Activated CD4-positive, alpha-beta T cell treated with anti-CD3 and anti-CD28 coated beads for 48 hours (primary cell): ENCODE results near the gene GDI1.
A peak's percentile ranks its signal among the peaks of the same experiment; 100 is the strongest.

ENCODE experiments used
- DNase-seq: peaks from one replicate; pipeline ENCODE4 v3.0.0-alpha.2; 2020

The GDI1 gene

GRCh38 chrX:154409222-154409871 lies 27.6 kb upstream of the GDI1 start, which contains the start of gene DNASE1L1:
Gene DNASE1L1 (minus strand): TSS chrX:154409254. CDS start chrX:154405568, 3,686 bp downstream.
- no peak for DNase-seq

DNA sequence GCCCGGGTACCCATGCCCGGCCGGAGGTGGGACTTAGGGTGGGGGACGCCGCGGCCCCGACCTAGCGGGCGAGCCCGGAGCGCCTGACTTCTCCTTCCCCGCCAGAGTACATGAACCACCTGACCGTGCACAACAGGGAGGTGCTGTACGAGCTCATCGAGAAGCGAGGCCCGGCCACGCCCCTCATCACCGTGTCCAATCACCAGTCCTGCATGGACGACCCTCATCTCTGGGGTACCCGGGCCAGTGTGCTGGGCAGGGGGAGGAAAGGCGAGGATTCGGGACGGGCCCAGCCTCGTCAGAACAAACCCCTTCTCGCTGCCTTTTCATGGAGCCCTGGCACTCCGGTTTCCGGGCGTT lies 25.0 kb upstream of the GDI1 start:
- DNase-seq, result peak; percentile 78

GRCh38 chrX:154412468-154412867 lies 24.5 kb upstream of the GDI1 start:
- DNase-seq, result peak; percentile 39

GRCh38 chrX:154413142-154413541 lies 23.8 kb upstream of the GDI1 start:
- no peak for DNase-seq

- no peak for DNase-seq
Observed at GRCh38 chrX:154417157-154417556, 19.8 kb upstream of the GDI1 start.

DNA sequence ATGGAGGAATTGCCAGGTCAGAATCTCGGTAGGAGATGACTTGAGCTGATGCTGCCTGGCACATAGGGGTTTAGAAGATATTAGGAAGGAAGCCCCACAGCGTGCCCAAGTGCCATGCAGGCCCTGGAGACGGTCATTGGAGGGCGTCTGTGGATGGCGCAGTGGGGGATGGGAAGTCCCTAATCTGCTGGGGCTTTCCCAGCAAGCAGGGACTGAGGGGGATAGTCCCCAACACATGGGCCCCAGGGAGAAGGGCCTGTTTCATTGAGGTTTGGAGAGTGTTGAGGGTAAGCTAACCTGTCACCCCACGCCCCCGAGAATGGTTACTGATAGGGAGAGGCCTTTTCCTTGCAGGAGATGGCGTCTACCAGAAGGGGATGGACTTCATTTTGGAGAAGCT lies 17.8 kb upstream of the GDI1 start:
- DNase-seq, result no peak

DNA sequence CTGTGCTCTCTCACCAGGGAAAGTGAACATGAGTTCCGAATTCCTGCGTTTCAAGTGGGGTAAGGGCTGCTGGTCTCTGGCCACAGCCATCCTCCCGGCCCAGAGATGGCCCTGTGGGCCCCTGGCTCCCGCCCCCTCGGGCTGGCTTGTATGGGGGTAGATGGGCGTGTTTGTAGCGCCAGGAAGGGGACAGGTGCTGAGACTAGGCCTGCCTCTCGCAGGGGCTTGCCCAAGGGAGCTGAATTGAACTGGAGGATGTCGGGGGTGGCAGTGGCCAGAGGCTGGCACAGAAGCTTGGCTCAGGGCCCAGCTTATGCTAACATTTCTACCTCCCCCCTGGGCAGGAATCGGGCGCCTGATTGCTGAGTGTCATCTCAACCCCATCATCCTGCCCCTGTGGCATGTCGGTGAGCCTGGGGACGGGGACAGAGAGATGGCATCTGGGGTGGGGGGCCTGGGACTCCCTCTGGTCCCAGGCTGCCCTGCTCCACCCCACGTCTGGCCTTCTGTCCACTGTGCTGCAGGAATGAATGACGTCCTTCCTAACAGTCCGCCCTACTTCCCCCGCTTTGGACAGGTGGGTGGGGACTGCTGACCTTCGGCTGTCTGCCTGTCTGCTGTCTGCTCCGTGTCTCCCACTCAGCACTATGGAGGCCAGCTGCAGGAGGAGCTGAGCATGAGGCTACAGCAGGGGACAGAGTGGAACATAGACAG lies 17.1 kb upstream of the GDI1 start:
- no peak for DNase-seq

- DNase-seq, result no peak
Observed at GRCh38 chrX:154420402-154420756, 16.6 kb upstream of the GDI1 start.

GRCh38 chrX:154426916-154427770 lies 9.8 kb upstream of the GDI1 start:
- no peak for DNase-seq

DNA sequence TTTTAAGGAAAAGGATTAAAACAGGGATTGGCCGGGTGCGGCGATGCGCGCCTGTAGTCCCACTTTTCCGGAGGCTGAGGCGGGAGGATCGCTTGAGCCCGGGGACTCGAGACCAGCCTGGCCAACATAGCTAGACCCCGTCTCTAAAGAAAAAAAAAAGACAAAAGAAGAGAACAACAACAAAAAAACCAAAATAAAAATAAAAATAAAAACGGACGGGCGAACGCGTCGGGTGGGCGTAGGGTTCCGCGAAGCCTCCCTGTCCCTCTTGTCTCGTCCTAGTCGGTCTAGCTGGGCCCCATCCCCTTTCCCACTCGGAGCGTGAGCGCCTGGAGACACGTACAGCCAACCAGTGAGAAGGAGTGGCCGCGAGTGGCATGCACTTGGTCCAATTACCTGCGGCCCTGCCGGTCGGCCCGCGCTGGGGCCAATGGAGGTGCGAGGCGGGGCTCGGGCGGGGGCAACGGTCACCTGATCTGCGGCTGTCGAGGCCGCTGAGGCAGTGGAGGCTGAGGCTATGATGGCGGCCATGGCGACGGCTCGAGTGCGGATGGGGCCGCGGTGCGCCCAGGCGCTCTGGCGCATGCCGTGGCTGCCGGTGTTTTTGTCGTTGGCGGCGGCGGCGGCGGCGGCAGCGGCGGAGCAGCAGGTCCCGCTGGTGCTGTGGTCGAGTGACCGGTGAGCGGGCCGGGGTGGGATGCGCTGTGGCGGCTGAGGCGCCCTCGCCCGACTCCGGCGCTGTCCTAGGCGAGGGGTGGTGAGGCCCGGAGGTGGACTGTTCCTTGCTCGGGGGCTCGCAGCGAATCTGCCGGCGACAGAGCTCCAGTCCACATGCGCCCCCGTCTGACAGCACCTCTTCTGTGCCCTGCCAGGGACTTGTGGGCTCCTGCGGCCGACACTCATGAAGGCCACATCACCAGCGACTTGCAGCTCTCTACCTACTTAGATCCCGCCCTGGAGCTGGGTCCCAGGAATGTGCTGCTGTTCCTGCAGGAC lies 8.5 kb upstream of the GDI1 start, which contains the start of gene ATP6AP1:
Gene ATP6AP1 (plus strand): TSS at position 502 of the 996 bp plus-strand sequence. CDS start 16 bp downstream, at position 518.
- peak; percentile 92 for DNase-seq

GRCh38 chrX:154429711-154430110 lies 7.2 kb upstream of the GDI1 start:
- no peak for DNase-seq

DNA sequence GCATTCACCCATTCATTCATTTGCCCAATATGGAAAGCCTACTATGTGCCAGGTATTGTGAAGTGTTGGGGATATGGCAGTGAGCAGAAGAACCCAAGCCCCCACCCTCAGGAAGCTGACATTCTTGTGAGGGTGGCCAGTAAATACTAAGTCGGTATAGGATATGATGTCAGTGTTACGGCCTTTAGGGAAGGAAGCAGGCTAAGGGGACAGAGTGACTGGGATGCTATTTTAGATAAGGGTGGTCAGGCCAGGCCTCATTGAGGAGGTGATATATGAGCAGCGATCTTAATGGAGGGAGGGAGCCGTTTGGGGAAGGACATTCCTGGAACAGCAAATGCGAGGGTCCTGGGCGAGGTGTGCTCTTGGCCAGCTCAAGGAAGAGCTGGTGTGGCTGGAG lies 6.5 kb upstream of the GDI1 start:
- no peak for DNase-seq

DNA sequence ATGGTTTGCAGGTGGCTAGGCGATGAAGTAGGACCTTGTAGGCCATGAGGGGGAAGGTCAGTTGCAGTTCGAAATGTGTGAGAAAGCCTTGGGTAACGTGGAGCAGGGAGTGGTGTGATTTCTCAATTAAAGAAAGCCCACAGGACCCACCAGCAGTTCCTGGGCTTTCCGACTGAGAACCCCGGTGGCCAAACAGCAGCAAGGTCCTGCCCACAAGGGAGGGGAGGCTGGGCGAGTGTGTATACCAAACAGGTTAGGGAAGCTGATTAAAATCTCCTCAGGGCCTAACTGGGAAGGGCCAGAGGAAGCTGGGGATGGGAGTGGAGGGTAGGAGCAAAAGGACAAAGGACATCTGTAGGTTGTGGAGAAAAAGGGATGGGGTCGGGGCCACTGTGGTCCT lies 6.0 kb upstream of the GDI1 start:
- DNase-seq, result no peak

GRCh38 chrX:154431341-154431740 lies 5.6 kb upstream of the GDI1 start:
- DNase-seq, result no peak

DNA sequence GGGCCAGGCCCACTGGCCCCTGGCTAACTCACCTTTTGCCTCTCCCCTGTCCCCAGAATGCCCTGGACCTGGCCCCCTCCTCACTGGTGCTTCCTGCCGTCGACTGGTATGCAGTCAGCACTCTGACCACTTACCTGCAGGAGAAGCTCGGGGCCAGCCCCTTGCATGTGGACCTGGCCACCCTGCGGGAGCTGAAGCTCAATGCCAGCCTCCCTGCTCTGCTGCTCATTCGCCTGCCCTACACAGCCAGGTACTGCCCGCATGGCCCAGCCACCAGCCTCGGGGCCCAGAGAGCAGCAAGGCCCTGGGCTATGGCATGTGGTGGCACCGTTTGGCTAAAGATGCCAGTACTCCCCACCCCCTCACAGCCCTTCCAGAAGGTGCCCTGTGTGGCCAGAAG lies 4.7 kb upstream of the GDI1 start:
- no peak for DNase-seq

- no peak for DNase-seq
Observed at GRCh38 chrX:154433605-154434004, 3.3 kb upstream of the GDI1 start.

- DNase-seq, result no peak
Observed at GRCh38 chrX:154434394-154435168, 2.4 kb upstream of the GDI1 start.

DNA sequence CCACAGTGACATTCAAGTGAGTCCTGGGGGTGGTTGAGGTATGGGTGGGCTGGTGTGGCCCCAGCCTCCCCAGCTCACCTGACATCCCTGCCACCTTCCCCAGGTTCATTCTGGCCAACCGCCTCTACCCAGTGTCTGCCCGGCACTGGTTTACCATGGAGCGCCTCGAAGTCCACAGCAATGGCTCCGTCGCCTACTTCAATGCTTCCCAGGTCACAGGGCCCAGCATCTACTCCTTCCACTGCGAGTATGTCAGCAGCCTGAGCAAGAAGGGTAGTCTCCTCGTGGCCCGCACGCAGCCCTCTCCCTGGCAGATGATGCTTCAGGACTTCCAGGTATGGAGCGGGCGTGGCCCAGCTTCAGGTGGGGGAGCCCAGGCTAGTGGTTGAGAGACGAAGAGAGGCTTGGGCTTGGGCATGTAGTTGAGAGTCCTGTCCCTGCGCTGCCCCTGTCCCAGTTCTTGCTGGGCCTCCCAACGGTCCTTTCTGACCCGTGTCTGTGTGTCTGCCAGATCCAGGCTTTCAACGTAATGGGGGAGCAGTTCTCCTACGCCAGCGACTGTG lies 1.7 kb upstream of the GDI1 start:
- DNase-seq, result no peak

GRCh38 chrX:154436374-154436982 lies 476 bp upstream of the GDI1 start:
- DNase-seq, result peak; percentile 50

DNA sequence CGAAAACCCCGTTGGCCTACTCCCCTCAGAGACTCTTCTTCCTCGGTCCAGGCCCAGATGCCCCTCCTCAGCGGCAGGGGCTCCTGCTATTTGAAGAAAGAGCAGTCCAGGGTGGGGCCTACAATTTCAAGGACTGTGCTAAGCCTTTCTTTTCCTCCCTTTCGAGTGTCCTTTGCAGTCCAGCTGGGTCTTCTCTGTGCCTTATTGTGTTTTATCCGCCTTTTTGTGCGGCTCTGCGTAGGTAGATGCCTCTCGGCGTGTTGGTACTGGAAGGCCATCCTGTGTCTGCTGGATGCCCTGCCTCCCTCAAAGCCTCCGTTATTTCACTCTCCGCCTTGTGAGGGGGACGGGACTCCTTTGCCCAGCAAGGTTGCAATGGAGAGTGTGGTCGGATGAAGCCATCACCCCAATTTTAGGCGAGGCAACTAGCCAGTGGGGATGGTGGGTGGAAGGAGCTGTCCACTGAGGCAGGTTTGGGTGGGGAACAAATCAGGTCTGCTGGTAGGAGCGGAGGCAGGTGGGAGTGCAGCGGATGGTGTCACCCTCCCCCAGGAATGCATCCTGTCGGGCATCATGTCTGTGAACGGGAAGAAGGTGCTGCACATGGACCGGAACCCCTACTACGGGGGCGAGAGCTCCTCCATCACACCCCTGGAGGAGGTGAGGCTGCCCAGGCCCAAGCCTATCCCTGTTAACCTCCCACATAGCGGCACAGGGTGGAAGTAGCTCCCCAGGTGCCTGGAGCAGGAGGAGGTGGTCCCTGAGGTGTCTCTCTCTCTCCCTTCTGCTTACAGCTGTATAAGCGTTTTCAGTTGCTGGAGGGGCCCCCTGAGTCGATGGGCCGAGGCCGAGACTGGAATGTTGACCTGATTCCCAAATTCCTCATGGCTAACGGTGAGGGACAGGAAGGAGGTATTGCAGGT lies 1.3 kb downstream of the GDI1 start:
- no peak for DNase-seq
